WTC11 (cell line): ENCODE measurements around the gene RCAN2. TPM values are rescaled to one million over a fixed set of nuclear protein-coding genes. Genes with fewer than 3 reads are reported as not detected.

ENCODE experiments used
- ATAC-seq: fragments of 200-7000 bp; cut with Tn5 transposase; 2 replicates; pipeline ENCODE4 v1.10.0; 2021; ENCODE audit warnings: mild to moderate bottlenecking, moderate library complexity
- CTCF ChIA-PET: fragments of 300-600 bp; sonication (Branson Sonifier 250); formaldehyde crosslinking; loops from one replicate; lab custom pipeline; 2021; ENCODE audit warnings: antibody characterized with exemption; lab: Charles Lee
- POLR2A ChIA-PET: fragments of 350-600 bp; sonication (Branson Sonifier 250); formaldehyde crosslinking; loops from one replicate; lab custom pipeline; 2021; ENCODE audit warnings: antibody characterized with exemption; lab: Charles Lee
- DNase-seq: peaks from one replicate; pipeline ENCODE4 v3.0.0; 2021; ENCODE audit warnings: low spot score
- H3K27ac Mint-ChIP-seq: 2 replicates; pipeline ENCODE4 v1.8.0; 2021; ENCODE audit warnings: mixed read lengths
- H3K27me3 Mint-ChIP-seq: 2 replicates; pipeline ENCODE4 v1.8.0; 2021; ENCODE audit warnings: low read depth, mild to moderate bottlenecking, moderate library complexity, mixed read lengths
- H3K36me3 Mint-ChIP-seq: 2 replicates; pipeline ENCODE4 v1.8.0; 2021; ENCODE audit warnings: mixed read lengths
- H3K4me1 Mint-ChIP-seq: 2 replicates; pipeline ENCODE4 v1.8.0; 2022; ENCODE audit warnings: mixed read lengths
- H3K4me3 Mint-ChIP-seq: 2 replicates; pipeline ENCODE4 v1.8.0; 2021; ENCODE audit warnings: mild to moderate bottlenecking, moderate library complexity, mixed read lengths
- H3K9me3 Mint-ChIP-seq: 2 replicates; pipeline ENCODE4 v1.8.0; 2021; ENCODE audit warnings: mixed read lengths
- AR ChIP-seq: fragments of 250-450 bp; sonication (Bioruptor Pico); IDR thresholded peaks from 2 replicates; pipeline ENCODE4 v1.9.0; 2021; ENCODE audit warnings: mild to moderate bottlenecking
- ESRRA ChIP-seq: sonication (generic); formaldehyde crosslinking; IDR thresholded peaks from 2 replicates; pipeline ENCODE4 v1.8.1; 2022; ENCODE audit warnings: mild to moderate bottlenecking, missing genetic modification reagents, borderline replicate concordance
- IRF1 ChIP-seq: sonication (generic); formaldehyde crosslinking; IDR thresholded peaks from 2 replicates; pipeline ENCODE4 v1.8.0; 2023; ENCODE audit warnings: missing genetic modification reagents
- IRF2 ChIP-seq: sonication (generic); formaldehyde crosslinking; IDR thresholded peaks from 2 replicates; pipeline ENCODE4 v1.8.0; 2022; ENCODE audit warnings: low read depth, missing genetic modification reagents, borderline replicate concordance
- JUN ChIP-seq: sonication (generic); formaldehyde crosslinking; IDR thresholded peaks from 2 replicates; pipeline ENCODE4 v1.8.0; 2023; ENCODE audit warnings: mild to moderate bottlenecking, missing genetic modification reagents
- NFE2L1 ChIP-seq: sonication (generic); formaldehyde crosslinking; IDR thresholded peaks from 2 replicates; pipeline ENCODE4 v1.8.1; 2023; ENCODE audit warnings: missing genetic modification reagents
- NFYB ChIP-seq: sonication (generic); formaldehyde crosslinking; conservative IDR thresholded peaks from 2 replicates; pipeline ENCODE4 v1.8.0; 2022; ENCODE audit warnings: low read depth, missing genetic modification reagents
- NR2C2 ChIP-seq: sonication (generic); formaldehyde crosslinking; IDR thresholded peaks from 2 replicates; pipeline ENCODE4 v1.8.0; 2022; ENCODE audit warnings: mild to moderate bottlenecking, missing genetic modification reagents
- NR3C1 ChIP-seq: sonication (generic); formaldehyde crosslinking; conservative IDR thresholded peaks from 2 replicates; pipeline ENCODE4 v1.8.1; 2023; ENCODE audit warnings: low read depth, mild to moderate bottlenecking, missing genetic modification reagents
- PRRX2 ChIP-seq: fragments of 250-450 bp; sonication (Bioruptor Pico); IDR thresholded peaks from 2 replicates; pipeline ENCODE4 v1.8.0; 2021; ENCODE audit warnings: mild to moderate bottlenecking
- SP1 ChIP-seq: sonication (generic); formaldehyde crosslinking; conservative IDR thresholded peaks from 2 replicates; pipeline ENCODE4 v1.8.1; 2022; ENCODE audit warnings: missing genetic modification reagents
- TCF7 ChIP-seq: sonication (generic); formaldehyde crosslinking; IDR thresholded peaks from 2 replicates; pipeline ENCODE4 v1.8.0; 2022; ENCODE audit warnings: mild to moderate bottlenecking, low read depth, missing genetic modification reagents, moderate library complexity
- ZNF121 ChIP-seq: sonication (generic); formaldehyde crosslinking; IDR thresholded peaks from 2 replicates; pipeline ENCODE4 v1.8.0; 2023; ENCODE audit warnings: missing genetic modification reagents
- ZNF232 ChIP-seq: sonication (generic); formaldehyde crosslinking; IDR thresholded peaks from 2 replicates; pipeline ENCODE4 v1.8.0; 2022; ENCODE audit warnings: mild to moderate bottlenecking, missing genetic modification reagents
- ZNF317 ChIP-seq: sonication (generic); formaldehyde crosslinking; IDR thresholded peaks from 2 replicates; pipeline ENCODE4 v1.8.1; 2023; ENCODE audit warnings: low read depth, mild to moderate bottlenecking, moderate library complexity, missing genetic modification reagents, borderline replicate concordance
- ZNF416 ChIP-seq: fragments of 250-450 bp; sonication (Bioruptor Pico); IDR thresholded peaks from 2 replicates; pipeline ENCODE4 v1.9.0; 2021; ENCODE audit warnings: mild to moderate bottlenecking, inconsistent platforms
- total RNA-seq: library from RNA; stranded (reverse); gene quantifications from 3 replicates; pipeline ENCODE4 v1.2.3, GENCODE V29; 2021
- TF ChIP-seq, protein P1 (sequence below): sonication (generic); formaldehyde crosslinking; IDR thresholded peaks from 2 replicates; pipeline ENCODE4 v1.8.0; 2022; ENCODE audit warnings: mild to moderate bottlenecking, missing genetic modification reagents
- TF ChIP-seq, protein P2 (sequence below): sonication (generic); formaldehyde crosslinking; IDR thresholded peaks from 2 replicates; pipeline ENCODE4 v1.8.0; 2022; ENCODE audit warnings: missing genetic modification reagents
- TF ChIP-seq, protein P3 (sequence below): sonication (generic); formaldehyde crosslinking; IDR thresholded peaks from 2 replicates; pipeline ENCODE4 v1.8.1; 2023; ENCODE audit warnings: mild to moderate bottlenecking, missing genetic modification reagents, moderate library complexity
- TF ChIP-seq, protein P4 (sequence below): fragments of 250-450 bp; sonication (Bioruptor Pico); IDR thresholded peaks from 2 replicates; pipeline ENCODE4 v1.9.0; 2021; ENCODE audit warnings: mild to moderate bottlenecking

The RCAN2 gene
- total RNA-seq, 1 experiment from 2014 or later: 3.9 TPM

DNA sequence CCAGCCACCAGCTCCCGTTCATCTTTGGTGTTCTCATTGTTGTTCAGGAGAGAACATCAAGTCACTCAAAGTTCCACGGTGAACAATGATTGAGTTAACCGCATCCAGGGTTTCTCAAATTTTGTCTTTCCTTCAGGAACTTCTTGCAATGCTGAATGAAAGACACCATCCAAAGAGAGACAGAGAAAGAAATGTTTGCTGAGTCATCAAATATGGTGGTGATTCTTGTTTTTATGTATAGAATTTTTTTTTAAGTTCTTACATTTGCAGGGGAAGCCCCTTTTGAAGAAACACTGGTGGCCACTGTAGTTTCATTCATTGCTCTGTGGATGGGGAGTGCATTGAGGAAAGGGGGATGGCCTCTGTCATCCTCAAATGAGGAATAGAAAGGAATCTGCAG is 258.1 kb downstream of the RCAN2 start (continued):
- TF ChIP-seq AR (CRISPR knock-in tag): no peak
- TF ChIP-seq ESRRA: no peak
- no peak for TF ChIP-seq SP1
- TF ChIP-seq TCF7 (CRISPR knock-in tag): no peak
- no peak for TF ChIP-seq PRRX2 (CRISPR knock-in tag)
- no peak for TF ChIP-seq ZNF232 (CRISPR knock-in tag)
- TF ChIP-seq ZNF121 (CRISPR knock-in tag): no peak
- TF ChIP-seq, protein P1, sequence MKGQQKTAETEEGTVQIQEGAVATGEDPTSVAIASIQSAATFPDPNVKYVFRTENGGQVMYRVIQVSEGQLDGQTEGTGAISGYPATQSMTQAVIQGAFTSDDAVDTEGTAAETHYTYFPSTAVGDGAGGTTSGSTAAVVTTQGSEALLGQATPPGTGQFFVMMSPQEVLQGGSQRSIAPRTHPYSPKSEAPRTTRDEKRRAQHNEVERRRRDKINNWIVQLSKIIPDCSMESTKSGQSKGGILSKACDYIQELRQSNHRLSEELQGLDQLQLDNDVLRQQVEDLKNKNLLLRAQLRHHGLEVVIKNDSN (CRISPR knock-in tag): no peak
- no peak for TF ChIP-seq NR3C1 (CRISPR knock-in tag)
- TF ChIP-seq, all 79 proteins: peak for 0

DNA sequence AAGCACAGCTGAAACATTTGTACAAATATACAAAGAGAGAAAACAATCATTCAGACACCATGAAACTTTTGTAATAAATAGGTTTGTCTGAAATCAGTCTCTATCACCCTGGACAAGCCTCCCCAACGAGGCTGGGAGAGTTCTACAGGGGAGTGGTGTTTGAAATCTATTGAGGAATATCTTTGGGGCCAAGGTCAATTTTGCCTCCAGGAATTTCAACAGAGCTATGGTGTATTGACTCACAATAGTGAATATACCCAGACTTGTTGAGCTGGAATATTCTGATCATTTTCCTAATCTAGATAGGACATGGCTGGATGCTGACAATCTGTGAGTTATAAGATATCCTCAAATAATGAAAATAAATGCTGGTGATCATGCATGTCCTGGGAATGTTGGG is 269.0 kb downstream of the RCAN2 start:
- Mint-ChIP-seq H3K9me3 (0 out of 2 replicates have a peak, but pooled peaks cover 11% of the 10 kb centered on the region), H3K27me3 (peaks cover 3% of the 10 kb centered on the region), H3K4me1 (peaks cover 8% of the 10 kb centered on the region), H3K27ac (no peak overlapping the region), H3K4me3 (no peak overlapping the region), H3K36me3 (no peaks in the 10 kb centered on the region)
- ChIA-PET POLR2A (no interaction called here), CTCF (interaction anchor here (1.1 to 4.0 kb wide), 6 partner anchors 51 to 269 kb away, joined by 3 to 42 read pairs (median 10); partner anchors contain the start of genes ENPP5 and RCAN2)
- ATAC-seq: no peak
- TF ChIP-seq AR (CRISPR knock-in tag): no peak
- TF ChIP-seq NFYB: no peak
- no peak for TF ChIP-seq IRF2 (CRISPR knock-in tag)
- no peak for TF ChIP-seq ZNF416 (CRISPR knock-in tag)
- no peak for TF ChIP-seq NFE2L1
- TF ChIP-seq IRF1 (CRISPR knock-in tag): no peak
- TF ChIP-seq, protein P2, sequence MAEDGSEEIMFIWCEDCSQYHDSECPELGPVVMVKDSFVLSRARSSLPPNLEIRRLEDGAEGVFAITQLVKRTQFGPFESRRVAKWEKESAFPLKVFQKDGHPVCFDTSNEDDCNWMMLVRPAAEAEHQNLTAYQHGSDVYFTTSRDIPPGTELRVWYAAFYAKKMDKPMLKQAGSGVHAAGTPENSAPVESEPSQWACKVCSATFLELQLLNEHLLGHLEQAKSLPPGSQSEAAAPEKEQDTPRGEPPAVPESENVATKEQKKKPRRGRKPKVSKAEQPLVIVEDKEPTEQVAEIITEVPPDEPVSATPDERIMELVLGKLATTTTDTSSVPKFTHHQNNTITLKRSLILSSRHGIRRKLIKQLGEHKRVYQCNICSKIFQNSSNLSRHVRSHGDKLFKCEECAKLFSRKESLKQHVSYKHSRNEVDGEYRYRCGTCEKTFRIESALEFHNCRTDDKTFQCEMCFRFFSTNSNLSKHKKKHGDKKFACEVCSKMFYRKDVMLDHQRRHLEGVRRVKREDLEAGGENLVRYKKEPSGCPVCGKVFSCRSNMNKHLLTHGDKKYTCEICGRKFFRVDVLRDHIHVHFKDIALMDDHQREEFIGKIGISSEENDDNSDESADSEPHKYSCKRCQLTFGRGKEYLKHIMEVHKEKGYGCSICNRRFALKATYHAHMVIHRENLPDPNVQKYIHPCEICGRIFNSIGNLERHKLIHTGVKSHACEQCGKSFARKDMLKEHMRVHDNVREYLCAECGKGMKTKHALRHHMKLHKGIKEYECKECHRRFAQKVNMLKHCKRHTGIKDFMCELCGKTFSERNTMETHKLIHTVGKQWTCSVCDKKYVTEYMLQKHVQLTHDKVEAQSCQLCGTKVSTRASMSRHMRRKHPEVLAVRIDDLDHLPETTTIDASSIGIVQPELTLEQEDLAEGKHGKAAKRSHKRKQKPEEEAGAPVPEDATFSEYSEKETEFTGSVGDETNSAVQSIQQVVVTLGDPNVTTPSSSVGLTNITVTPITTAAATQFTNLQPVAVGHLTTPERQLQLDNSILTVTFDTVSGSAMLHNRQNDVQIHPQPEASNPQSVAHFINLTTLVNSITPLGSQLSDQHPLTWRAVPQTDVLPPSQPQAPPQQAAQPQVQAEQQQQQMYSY: no peak
- TF ChIP-seq, protein P3, sequence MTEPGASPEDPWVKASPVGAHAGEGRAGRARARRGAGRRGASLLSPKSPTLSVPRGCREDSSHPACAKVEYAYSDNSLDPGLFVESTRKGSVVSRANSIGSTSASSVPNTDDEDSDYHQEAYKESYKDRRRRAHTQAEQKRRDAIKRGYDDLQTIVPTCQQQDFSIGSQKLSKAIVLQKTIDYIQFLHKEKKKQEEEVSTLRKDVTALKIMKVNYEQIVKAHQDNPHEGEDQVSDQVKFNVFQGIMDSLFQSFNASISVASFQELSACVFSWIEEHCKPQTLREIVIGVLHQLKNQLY (CRISPR knock-in tag): no peak
- TF ChIP-seq, protein P4, sequence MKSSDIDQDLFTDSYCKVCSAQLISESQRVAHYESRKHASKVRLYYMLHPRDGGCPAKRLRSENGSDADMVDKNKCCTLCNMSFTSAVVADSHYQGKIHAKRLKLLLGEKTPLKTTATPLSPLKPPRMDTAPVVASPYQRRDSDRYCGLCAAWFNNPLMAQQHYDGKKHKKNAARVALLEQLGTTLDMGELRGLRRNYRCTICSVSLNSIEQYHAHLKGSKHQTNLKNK (CRISPR knock-in tag): no peak
- TF ChIP-seq JUN: no peak
- no peak for TF ChIP-seq ZNF317
- TF ChIP-seq NR2C2: no peak
- DNase-seq: no peak
